Ammon's horn (tissue), 1 donor: ENCODE data around the gene WIF1.

Experiments
- DNase-seq: peaks from one replicate; pipeline ENCODE4 v3.0.0-alpha.2; 2016; ENCODE audit warnings: low spot score

Gene WIF1

GRCh38 chr12:65022421-65022820, 98.7 kb downstream of the WIF1 start:
- no peak for DNase-seq

- DNase-seq, result no peak
Observed at GRCh38 chr12:65019696-65020234, 101.3 kb downstream of the WIF1 start.

- DNase-seq, result no peak
Observed at GRCh38 chr12:65016881-65017650, 104.0 kb downstream of the WIF1 start.

- DNase-seq, result peak; percentile 42
Observed at GRCh38 chr12:65015850-65016249, 105.3 kb downstream of the WIF1 start.

- DNase-seq, result no peak
Observed at GRCh38 chr12:65014504-65015271, 106.4 kb downstream of the WIF1 start.

GRCh38 chr12:65010437-65010836, 110.7 kb downstream of the WIF1 start:
- DNase-seq, result no peak

- no peak for DNase-seq
Observed at GRCh38 chr12:65005716-65006115, 115.4 kb downstream of the WIF1 start.

- DNase-seq, result no peak
Observed at GRCh38 chr12:65004270-65004669, 116.8 kb downstream of the WIF1 start.
